GM21723 (cell line): ENCODE data around the gene PEX7.
"Not testable (repeated sequence)": the region's sequence is repeated elsewhere in the genome, so short reads cannot be mapped to it uniquely, and the experiment has no call there.

Experiments used
- ATAC-seq: cut with Tn5 transposase; IDR thresholded peaks from one replicate; pipeline ENCODE4 v1.9.1; 2021; ENCODE audit warnings: mild to moderate bottlenecking, moderate library complexity; ENCODE audit not compliant: unreplicated experiment

PEX7 gene

DNA sequence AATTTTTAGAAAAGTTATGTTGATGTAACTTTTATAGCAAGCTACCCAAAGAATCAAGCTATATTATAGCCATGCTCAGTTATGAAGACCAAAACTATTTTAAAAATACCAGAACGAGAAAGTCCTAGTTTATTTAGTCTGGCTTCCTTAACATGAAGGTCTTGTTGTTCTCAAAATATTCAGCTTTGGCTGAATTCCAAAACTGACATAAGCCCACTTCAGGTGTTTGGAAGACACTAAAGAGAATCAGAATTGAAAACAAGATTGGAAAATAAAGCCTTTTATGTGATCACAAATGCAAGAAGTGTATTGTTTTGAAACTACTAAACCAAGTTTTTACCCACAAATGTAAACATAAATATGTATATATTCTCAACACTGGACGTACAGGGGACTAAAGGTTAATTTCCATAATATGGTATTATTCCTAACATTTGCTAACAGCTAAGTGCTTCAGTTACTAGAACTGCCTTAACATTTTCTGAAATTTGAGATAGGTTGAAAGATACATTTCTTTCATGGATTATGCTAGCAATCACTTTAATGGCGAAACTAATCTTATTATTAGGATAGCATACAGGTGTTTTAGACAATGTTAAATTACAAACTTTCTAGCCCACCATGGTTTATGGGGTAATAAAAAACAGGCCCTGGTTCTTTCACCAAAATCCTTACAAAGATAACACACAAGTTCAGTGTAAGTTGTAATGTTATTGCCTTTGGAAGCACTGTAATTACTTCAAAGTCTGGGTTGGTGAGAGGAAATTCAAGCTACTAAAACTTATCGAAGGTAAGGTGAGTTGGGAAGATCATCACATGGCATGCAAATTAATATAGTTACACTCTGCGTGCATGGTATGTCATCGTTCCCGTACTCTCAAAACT lies 31.7 kb upstream of the PEX7 start:
- no peak for ATAC-seq

DNA sequence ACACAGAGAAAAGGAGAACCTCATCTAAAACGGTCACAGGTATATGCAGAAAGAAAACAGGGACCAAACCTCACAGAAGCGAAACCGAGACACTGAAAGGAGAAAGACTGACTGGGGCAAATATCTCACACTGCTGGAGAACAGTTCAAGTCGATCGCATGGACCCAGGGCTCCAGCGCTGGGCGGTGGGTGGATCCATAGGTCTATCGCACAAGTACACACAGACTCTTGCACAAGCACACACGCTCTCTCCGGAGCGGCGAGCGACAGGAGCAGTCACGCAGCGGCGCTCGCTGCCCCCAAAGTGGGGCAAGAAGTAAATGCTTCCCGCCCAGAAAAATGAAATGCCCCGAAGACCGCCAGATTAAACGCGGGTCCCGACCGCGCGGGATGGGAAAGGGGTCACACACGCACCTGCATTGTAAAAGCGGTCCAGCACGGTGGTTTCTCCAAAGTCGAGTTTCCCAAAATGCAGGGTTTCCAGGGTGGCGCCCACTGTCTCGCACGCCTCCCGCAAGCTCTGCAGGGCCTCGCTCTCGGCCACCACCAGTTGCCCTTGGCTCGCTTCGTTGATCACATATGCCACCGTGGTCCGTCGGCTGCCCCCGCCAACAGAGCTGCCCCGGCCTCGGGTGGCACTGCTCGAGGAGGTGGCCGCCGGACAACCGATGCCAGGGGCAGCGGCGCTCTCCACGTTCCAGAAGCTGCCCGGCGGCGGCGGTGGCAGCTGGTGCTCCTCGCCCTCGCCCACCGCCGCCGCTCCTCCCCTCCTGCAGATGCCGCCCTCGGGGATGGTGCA lies 30.9 kb upstream of the PEX7 start:
- peak; percentile 40 for ATAC-seq

- no peak for ATAC-seq
Measured at GRCh38 chr6:136792095-136792409, 30.3 kb upstream of the PEX7 start.

DNA sequence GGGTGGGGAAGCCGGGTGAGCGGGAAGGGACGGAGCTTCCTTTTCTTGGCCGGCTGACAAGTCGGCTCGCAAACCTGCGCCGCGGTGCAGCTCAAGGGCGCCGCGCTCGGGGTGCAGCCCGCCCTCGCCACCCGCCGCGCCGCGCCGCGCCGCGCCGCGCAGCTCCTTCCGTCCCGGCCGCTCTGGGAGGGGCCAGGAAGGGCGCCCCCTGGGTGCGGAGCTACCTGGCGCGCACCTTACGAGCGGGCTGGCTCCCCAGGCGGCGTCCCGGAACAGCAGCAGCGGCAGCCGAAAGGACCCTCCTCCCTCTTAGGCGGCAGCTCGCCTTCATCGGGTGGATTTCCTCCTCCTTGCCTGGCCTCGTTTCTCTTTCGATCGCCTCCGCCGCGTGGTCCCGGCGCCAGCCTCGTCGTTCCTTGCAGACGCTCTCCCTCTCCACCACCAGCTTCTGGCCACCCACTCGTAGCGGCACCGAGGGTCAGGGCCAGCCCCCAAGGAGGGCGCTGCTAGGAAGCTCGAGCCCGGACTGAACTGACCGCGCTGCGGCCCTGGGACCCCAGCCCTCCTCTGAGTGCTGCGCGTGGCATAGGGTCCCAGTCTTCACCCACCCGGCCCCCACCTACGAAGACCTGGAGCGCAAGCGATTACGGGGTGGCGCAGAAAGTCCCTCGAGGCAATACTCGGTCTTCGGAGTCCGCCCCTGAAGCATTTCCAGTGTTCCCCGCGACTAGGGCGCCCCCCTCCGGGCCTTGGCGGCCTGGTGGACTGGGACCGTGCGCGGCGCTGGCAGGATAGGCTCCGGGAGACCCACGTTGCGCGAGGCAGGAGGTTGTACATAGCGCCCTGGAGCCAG lies 29.8 kb upstream of the PEX7 start, which contains the start of gene MAP3K5:
MAP3K5 (minus strand) TSS at position 68 of the 853 bp plus-strand sequence. CDS start 320 bp downstream, outside the sequence.
- ATAC-seq: peak; percentile 65

- ATAC-seq: no peak
Measured at GRCh38 chr6:136793363-136793762, 29.0 kb upstream of the PEX7 start.

DNA sequence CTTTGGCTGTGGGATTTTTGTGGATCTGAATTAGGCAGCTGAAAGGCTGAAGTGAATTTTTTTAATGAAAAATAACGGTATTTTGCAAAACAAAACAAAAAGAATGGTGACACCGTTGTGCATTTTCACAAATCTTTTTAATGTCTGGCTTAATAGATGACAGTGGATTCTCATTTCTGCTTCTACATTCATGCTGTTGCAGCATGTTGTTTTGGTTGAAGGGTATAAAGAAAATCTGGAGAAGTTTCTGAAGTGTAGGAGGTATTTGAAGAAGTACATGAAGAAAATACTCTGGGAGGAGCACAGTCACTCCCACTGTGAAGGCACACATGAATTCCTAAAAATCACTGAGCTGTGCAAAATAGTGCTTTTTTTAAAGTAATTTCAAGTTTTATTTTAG lies 27.0 kb upstream of the PEX7 start:
- no peak for ATAC-seq

DNA sequence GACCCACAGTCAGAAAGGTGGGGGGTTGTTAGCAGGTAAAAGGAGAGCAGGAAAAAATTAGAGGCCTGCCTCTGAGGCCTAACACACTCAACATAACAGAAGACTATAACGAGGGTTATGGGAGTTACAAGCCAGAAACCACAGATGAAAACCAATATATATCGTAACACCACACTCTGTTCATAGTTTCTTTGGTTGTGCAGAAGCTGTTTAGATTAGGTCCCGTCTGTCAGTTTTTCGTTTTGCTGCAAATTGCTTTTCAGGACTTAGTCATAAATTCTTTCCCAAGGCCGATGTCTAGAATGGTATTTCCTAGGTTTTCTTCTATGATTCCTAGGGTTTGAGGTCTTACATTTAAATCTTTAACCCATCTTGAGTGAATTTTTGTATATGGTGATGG lies 26.4 kb upstream of the PEX7 start:
- ATAC-seq: no peak

DNA sequence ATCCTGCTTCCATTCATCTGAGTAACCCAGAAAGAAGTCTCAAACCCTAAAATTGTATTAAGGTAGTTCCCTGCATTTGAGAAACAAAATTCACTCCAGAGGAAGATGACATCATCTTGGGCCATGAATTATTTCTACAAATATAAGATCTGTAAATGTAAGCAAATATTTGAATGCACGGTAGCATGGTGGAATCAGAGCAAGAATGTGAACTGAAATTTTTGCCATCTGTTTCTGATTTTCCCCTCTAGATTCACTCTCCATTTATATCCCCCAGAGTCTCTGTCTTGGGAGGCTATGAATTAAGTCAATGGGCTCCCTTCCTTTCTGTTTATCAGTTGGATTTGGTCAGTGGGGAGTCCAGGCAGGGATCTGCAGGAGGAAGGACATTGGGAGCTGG lies 24.3 kb upstream of the PEX7 start:
- ATAC-seq: no peak

DNA sequence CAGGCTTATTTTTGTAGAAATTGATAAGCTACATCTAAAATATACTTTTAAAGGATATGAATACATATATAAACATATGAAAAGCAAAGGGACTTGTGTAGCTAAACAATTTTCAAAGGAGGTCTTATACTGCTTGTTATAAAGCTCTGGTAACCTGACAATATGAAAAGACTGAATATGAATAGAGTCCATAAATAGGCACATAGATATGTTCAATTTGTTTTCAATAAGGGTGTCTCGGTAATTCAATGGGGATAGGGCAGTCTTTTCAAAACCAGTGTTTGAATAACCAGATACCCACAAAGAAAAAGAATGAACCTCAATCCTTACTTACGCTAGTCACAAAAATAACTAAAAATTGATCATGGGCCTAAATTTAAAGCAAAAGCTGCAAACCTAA lies 20.8 kb upstream of the PEX7 start:
- ATAC-seq: no peak

DNA sequence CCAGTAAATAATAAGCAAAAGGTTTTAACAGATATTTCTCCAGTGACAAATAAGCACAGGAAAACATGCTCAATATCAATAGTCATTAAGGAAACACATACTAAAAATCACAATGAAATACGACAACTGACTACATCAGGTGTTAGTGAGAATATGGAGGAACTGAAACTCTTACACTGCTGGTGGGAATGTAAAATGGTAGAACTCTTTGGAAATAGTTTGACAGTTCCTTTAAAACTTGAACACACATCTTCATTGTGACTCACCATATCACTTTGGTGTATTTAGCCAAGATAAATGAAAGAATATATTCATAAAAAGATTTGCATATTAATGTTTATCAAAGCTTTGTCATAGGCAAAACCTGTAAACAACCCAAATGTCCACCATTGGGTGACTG lies 18.8 kb upstream of the PEX7 start:
- ATAC-seq: no peak

DNA sequence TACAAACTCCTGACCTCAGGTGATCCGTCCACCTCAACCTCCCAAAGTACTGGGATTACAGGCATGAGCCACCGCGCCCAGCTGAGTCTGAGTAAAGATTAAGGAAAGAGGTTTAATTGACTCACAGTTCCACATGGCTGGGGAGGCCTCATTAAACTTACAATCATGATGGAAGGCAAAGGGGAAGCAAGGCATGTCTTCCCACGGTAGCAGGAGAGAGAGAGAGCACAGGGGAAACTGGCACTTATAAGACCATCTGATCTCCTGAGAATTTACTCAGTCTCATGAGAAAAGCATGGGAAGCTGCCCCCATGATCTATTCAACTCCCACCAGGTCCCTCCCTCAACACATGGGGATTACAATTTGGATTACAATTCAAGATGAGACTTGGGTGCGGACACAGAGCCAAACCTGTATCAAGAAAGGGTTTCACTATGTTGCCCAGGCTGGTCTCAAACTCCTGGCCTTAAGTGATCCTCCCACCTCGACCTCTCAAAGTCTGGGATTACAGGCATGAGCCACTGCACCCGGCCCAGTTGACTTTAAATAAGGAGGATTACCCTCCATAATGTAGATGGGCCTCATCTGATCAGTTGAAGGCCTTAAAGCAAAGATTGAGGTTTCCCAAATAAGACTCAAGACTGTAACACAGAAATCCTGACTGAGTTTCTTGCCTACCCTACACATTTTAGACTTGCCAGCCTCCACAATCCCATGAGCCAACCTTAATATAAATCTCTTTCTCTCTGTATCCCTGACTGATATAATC lies 13.1 kb upstream of the PEX7 start:
- no peak for ATAC-seq

DNA sequence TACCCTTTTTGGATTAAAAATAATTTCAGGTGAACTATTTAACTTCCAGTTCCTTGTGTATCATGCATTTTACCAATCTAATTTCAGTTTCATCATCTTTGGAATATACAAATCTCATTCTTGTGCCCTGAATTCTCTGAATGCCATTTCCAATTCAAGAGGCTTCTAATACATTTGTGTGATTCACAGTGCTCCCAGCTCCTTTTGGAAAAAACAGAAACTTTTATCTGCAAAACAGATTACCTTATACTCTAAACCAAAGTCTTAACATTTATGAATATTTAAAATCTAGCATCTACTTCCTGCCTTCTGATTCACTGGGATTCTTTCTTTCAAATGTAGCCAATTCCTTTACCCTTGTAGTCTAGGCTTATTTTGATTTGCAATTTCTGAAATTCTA lies 11.1 kb upstream of the PEX7 start:
- ATAC-seq: no peak

GRCh38 chr6:136812174-136812573 lies 10.2 kb upstream of the PEX7 start:
- ATAC-seq: no peak

DNA sequence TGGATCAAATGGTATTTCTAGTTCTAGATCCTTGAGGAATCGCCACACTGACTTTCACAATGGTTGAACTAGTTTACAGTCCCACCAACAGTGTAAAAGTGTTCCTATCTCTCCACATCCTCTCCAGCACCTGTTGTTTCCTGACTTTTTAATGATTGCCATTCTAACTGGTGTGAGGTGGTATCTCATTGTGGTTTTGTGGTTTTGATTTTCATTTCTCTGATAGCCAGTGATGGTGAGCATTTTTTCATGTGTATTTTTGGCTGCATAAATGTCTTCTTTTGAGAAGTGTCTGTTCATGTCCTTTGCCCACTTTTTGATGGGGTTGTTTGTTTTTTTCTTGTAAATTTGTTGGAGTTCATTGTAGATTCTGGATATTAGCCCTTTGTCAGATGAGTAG lies 6.8 kb upstream of the PEX7 start:
- not testable (repeated sequence) for ATAC-seq

DNA sequence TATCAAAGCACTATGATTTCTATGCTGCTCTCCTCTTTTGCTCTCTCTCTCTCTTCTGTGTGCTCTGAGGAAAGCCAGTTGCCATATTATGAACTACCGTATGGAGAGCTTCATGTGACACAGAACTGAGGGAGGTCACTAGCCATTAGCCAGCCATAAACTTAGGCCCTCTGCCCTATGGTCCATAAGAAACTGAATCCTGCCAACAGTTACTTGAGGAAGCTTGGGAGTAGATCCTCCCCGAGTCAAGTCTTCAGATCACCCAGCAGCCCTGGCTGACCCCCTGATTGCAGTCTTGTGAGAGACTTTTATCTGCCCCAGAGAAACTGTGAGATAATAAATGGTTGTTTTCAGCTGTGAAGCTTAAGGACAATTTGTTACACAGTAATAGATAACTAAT lies 5.7 kb upstream of the PEX7 start:
- no peak for ATAC-seq

DNA sequence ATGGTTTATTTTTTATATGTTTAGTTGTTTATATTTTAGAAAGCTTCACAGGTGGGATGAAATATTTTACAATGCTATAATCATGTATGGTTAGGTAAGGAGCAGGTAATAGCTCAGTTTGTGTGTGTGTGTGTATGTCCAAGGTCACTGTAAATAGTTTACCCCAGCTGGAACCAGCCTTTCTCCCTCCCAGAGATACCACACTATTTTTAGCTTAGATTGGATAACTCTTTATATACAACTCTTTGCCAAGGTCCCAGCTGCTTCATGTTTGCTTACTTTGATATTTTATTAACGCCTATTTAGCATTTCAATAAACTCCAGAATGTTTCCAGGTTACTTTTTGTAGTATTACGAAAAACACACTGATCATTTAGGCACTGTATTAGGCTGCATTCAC lies 1.8 kb upstream of the PEX7 start:
- ATAC-seq: no peak

DNA sequence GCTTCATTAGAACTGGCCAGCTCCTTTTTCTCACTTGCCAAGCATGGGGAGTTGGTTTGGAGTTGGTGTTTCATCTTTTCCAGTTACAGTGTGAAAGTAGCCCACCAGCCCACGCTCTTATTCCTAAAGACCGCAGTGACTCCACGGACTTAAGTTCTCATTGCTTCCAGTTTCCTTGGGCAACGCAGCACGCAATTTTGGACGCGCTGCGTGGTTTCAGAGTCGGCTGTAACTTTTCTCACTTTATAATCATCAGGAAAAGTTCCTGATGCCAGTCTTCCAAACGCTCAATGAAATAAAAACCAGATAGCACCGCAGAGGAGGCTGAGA lies 381 bp upstream of the PEX7 start:
- ATAC-seq: peak; percentile 3

DNA sequence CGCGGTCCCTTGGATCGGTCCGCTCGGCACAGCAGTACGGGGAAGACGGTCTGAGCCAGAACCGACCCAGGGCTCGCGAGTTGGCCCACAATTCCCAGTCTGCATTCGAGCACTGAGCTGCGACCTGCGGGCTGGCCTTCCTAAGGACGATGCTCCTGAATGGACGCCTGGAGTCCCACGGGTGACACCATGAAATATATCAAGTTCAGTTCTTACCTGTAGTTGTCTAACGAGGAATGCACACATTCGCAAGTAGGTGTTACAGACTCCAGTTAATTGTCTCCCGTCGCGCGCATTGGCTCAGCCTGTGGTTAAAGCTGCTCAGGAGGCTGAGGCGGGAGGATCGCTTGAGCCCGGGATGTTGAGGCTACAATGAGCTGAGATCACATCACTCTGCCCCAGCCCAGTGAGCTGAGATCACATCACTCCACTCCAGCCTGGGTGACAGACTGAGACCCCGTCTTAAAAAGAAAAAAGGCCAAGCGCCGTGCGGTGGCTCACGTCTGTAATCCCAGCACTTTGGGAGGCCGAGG lies 802 bp downstream of the PEX7 start:
- ATAC-seq: no peak

GRCh38 chr6:136826216-136826615 lies 3.8 kb downstream of the PEX7 start:
- no peak for ATAC-seq

- no peak for ATAC-seq
Measured at GRCh38 chr6:136831873-136832562, 9.6 kb downstream of the PEX7 start.
